Activated CD8-positive, alpha-beta memory T cell treated with anti-CD3 and anti-CD28 coated beads for 1 hour (primary cell): Measurements from ENCODE around the gene C12orf76.
"Not testable (repeated sequence)": the region's sequence is repeated elsewhere in the genome, so short reads cannot be mapped to it uniquely, and the experiment has no call there.

Source experiments
- DNase-seq, 2 donors: peaks; one replicate each; pipeline ENCODE4 v3.0.0-alpha.2; 2020; ENCODE audit warnings: low read depth in 1 of 2; ENCODE audit errors: extremely low read depth in 1 of 2

Gene C12orf76

DNA sequence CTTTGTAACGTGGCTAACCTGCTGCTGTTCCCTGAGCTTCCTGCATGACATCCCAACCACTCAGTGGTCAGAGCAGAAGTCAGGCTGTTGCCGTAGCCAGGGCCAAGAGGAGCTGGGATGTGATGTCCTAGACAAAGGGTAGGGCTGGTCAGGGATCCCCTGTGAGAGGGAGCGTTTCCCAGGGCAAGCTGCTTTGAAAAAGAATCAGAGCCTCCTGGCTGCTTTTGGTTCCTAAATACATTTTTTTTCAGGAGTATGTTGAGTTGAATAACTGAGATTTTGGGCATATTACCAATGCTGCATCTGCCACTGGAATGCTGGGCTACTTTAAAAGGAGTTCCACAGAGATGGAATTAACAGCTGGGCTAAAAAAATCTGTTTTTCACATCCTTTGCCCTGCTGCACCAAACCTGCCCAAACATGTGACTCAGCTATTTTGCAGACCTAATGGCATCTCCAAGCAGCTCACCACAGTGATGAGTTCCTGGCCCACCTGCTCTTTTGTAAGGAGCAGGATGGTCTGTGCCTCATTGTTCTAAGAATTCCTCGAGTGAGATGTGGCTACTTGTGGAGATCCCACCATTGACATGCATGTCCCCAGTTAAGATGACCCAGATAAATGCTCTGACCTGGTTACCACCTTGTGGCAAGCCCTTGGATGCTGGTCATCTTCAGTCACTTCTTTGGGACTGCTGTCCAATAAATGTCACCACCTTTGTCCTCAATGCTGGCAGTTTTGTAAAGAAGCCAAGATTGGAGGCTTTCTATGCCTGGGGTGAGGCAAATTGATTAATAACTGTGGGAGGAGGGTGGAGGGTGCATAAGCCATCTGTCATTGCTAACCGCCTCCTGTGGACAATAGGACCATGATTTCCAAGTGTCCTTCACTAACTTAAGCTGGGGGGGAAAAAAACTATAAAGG, 25.0 kb downstream of the C12orf76 start:
- no peak for DNase-seq

DNA sequence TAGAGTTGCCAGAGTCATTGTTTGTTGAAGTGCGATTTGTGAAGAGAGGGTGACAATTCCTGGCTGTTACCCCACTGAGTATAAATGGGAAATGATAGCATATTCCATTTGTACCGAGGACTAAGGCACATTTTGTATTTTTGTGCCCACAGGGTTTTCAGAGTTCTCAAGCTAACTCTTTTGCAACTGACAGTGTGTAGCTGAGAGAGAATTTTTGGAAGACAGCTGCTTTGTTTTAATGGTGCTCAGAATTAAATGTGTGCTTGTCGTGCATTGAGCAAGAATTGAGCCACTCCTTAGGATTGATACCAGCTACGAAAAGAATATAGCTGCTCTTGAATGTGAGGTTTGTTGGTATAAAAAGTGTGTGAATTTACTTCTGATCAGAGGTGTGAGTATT, 27.4 kb downstream of the C12orf76 start:
- no peak for DNase-seq

DNA sequence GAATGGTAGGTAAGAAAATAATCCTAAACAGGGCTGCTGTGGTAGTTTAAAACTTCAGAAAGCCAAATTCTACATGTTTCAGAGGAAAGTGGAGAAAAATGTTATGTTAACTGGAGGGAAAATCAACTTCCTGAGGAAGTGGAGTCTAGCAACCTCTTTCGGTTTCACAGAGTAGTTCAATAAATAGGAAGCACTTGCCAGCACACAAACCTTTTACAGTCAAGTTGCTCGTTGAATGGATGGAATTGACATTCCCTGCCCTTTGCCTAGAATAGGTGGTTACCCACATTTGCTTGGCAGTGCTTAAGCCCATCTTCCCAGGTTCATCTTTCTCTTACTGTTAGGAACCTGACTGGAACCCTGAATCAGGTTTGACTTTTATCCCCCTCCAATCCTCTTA, 33.2 kb downstream of the C12orf76 start:
- no peak for DNase-seq

- no peak for DNase-seq
Observed at GRCh38 chr12:110012659-110013058, 35.7 kb downstream of the C12orf76 start.

DNA sequence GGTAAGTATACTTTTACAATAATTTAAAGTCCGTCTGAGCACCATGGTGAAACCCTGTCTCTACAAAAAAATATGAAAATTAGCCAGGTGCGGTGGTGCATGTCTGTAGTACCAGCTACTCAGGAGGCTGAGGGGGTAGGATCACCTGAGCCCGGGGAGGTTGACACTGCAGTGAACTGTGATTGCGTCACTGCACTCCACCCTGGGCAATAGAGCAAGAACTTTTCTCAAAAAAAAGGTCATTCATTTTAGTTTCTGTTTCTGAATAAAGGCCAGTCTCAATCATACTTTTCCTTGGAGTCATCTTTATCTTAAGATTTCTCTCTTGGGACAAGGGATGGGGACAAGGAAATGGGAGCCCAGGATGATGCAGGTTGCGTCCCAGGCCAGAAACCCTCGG, 36.2 kb downstream of the C12orf76 start:
- no peak for DNase-seq

DNA sequence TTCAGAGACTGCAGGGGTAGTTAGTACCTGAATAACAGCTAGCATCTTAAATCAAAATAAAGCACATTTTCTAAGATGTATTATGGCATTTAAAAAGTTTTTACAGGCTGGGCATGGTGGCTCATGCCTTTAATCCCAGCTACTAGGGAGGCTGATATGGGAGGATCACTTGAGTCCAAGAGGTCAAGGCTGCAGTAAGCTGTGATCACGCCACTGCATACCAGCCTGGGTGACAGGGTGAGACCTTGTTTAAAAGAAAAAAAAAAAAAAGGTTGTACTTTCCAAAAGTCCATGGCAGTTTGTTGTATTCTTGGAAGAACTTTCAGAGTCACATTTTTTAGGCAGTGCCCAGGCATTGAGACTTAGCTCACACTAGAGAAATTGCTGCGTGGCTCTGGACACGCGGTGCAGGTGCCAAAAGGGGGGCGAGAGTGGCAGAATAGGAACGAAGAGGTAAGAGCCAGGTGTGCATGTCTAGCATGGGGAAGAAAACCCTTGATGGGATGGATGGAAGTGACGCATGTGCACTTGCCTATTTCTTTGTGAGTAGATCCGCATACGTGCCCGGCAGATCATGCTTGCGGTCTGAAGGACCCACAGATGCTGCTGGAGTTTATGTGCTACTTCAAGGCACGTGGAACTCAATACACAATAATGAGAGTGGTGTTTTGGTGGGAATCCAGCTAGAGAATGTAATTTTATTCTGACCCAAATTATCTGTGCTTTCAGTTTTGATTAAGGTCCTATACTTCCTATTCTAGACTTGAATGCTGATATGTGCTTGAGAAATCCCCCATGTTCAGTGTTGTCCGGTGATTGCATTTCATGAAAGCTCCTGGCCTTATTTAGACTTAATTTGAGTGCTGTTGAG, 37.2 kb downstream of the C12orf76 start:
- DNase-seq: no peak

DNA sequence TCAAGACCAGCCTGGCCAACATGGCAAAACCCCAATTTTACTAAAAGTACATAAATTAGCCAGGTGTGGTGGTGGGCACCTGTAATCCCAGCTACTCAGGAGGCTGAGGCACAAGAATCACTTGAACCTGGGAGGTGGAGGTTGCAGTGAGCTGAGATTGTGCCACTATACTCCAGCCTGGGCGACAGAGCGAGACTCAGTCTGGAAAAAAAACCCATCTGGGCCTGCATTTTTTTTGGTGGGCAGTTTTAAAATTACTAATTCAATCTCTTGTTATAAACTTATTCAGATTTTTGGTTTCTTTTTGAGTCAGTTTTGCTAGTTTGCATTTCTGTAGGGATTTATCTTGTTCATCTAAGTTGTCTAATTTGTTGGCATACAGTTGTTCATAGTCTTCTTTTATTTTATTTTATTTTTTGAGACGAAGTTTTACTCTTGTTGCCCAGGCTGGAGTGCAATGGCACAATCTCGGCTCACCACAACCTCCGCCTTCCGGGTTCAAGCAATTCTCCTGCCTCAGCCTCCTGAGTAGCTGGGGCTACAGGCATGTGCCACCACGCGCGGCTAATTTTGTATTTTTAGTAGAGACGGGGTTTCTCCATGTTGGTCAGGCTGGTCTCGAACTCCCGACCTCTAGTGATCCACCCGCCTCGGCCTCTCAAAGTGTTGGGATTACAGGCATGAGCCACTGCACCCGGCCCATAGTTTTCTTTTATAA, 39.5 kb downstream of the C12orf76 start:
- not testable (repeated sequence) for DNase-seq

- DNase-seq: no peak
Observed at GRCh38 chr12:110007881-110008280, 40.4 kb downstream of the C12orf76 start.

DNA sequence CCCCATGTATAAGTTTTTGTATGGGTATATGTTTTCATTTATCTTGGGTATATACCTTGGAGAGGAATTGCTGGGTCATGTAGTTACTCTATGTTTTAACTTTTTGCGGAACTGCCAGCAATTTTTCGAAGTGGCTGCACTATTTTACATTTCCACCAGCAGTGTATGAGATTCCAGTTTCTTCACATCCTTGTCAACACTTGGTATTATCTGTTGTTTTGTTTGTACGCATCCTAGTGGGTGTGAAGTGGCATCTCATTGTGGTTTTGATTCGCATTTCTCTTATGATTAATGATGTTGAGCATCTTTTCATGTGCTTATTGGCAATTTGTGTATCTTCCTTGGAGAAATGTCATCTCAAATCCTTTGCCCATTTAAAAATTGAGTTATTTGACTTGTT, 42.2 kb downstream of the C12orf76 start:
- no peak for DNase-seq

DNA sequence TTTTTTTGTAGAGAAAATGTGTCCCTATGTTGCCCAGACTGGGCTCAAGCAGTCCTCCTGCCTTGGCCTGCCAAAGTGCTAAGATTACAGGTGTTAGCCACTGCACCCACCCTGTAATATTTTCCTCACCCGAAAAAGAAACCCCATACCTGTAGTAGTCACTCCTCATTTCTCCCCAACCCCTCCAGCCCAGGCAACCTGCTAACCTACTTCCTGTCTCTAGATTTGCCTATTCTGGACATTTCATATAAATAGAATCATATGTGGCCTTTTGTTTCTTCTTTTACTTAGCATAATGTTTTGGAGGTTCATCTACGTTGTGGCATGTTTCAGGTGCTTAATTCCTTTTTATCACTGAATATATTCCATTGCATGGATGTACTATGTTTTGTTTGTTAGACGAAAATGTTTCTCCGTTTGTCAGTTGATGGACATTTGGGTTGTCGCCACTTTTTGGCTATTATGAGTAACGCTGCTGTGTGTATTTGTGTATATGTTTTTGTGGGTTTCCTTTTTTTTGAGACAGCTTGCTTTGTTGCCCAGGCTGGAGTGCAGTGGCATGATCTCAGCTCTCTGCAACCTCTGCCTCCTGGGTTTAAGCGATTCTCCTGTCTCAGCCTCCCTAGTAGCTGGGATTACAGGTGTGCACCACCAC, 42.9 kb downstream of the C12orf76 start:
- no peak for DNase-seq

DNA sequence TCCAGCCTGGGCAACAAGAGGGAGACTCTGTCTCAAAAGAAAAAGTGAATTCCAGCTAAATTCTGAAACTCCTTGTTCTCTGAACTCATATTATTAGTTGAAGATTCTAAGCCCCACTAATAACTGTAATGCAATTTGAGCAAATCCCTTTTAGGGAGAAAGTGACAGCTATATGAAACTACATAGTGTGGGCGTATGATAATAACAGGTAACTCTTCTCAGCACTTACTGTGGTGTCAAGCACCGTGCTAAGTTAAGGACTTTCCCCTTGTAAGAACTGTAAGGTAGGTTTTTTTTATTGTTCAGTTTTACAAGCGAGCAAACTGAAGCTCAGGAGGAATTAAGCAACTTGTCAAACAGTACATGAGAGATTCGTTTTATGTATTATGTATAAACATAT, 43.7 kb downstream of the C12orf76 start:
- no peak for DNase-seq

DNA sequence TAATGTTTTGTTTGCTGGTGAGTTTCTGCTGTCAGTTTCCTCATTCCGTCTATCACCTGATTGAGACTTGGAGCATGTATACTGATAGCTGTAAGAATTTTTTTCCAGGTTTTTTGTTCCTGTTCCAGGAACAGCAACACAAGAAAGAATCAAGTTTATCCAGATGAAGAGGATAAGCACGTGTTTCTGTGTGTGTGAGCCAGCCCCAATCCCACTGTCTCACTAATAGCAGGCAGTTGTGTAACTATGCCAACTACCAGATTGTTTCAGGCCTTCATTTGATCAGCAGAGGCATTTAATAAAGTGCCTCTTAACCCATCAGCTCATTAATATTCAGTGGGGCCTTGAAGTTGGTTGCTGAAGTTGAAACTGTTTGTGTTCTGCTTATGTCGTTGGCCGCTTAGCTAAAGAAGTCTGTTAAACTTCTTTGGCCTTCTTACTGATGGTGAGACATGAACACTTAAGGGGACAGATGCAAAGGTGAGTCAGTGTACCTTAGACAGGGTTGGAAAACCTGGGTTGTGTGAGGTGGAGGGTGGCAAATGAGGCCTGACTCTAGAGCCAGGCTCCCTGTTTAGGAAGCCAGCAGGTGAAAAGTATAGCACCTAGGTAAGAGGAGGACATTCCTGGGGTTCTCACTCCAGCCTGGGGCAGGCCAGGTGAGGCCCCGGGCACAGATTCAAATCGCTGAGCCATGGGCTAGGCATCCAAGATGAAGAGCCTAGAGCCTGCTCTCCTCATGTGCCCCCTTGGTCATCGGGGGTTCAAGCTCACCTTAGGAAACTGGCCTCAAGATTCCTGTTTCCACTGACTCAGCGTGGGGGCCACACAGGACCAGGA, 45.4 kb downstream of the C12orf76 start:
- DNase-seq: no peak

DNA sequence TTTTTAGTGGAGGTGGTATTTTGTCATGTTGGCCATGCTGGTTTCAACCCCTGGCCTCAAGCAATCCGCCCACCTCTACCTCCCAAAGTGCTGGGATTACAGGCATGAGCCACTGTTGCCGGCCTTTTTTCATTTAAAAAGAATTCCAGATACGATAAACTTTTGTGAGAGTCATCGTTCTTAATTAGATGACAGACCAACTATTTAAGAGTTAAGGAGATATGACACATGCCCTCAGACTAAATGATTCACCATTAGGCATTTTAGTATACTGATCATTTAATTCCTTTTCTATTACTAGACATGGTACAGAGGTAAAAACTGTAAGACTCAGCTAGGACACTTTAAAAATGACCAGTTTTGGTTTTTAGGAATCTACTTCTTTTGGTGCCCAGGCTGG, 46.7 kb downstream of the C12orf76 start:
- no peak for DNase-seq

GRCh38 chr12:109999983-110000505, 48.3 kb downstream of the C12orf76 start:
- no peak for DNase-seq

DNA sequence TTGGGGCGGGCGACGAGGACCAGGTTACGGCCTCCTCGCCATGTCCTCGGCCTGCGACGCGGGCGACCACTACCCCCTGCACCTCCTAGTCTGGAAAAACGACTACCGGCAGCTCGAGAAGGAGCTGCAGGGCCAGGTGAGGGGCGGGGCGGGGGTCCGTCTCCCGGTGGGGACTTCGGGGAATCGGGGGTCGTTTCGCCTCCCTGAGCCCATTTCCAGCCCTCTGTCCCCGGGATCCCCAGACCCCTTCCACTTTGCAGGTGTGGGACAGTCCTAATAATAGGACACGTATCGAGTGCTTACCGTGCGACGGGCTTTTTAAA, 48.7 kb downstream of the C12orf76 start:
- DNase-seq: no peak

DNA sequence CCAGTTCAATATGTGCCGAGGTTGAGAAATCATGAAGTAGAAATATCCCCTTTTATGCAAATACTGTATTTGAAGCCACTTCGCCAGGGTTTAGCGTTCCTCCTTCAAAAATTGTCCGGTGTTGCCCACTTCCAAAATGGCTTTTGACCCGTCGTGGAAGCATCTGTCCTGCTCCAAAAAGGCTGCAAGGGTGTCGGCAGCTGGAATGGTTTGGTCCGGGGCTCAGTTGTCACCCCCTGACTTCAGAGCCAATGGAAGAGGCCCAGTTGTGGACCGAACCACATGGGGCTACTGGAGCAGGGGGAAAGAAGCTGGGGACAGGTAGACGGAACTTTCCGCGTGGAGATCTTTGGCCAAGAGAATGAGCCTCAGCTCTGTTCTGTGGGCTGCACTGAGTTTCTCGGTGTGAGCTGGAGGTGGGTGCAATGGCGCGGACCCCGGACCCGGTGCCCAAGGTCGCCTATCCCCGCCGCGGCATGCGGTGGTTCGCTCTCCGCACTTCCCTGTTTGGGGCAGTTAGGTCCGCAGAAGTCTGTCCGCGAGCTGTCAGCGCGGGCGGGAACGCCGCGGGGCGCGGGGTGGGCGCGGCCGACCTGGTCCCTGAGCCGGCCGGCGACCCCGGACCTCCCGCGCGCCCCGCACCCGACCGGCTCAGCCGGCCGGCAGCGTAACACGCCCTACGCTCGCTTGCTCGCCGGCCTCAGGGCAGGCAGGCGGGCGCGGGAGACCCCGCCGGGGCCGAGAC, 49.2 kb downstream of the C12orf76 start, which contains the start of gene ANKRD13A:
ANKRD13A (plus strand) TSS at position 527 of the 745 bp plus-strand sequence. CDS start 259 bp downstream, outside the sequence.
- DNase-seq: peak; percentile 68 to 77

DNA sequence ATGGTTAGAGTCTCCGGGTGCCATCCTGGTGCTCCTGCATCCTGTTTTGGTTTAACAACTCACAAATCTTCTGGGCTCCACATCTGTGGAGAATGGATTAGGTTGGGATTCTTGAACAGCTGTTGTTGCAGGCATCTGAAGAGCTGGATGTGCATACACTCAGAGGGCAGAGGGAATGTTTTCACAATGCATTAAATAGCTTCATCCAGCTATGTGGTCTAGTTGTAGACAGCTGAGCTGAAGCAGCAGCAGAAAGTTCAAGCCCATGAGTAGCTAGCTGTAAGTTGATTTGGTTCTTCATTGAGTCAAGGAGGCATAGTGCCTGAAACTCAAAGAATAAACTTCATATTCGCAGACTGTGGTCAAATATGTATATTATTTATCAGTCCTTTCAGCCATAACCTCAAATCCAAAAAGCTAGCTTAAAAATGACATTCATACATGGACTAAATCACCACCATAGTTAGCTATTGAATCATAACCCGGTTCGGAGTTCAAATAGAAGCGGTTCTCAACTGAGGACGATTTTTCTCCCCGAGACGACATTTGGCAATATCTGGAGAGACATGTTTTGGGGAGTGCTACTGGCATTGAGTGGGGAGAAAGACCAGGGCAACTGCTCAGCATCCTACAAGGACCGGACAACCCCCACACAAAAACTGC, 50.0 kb downstream of the C12orf76 start:
- no peak for DNase-seq

- DNase-seq: no peak
Observed at GRCh38 chr12:109997393-109997792, 50.9 kb downstream of the C12orf76 start.
